Keratinocyte (primary cell): ENCODE results near the gene RBM15. TPM values are rescaled to one million over a fixed set of nuclear protein-coding genes. Genes with fewer than 3 reads are reported as not detected.

Experiments used
- DNase-seq: peaks from one replicate; pipeline ENCODE4 v3.0.0-alpha.2; 2011; ENCODE audit warnings: low read depth, missing footprints, low spot score
- FAIRE-seq: peaks from 2 replicates; lab custom pipeline; 2011; peaks lifted over from hg19 to GRCh38; lab: Jason Lieb, UNC
- H2AFZ ChIP-seq: 2 replicates; pipeline ENCODE4 v1.6.0; 2012; ENCODE audit warnings: low read length, control low read depth, inconsistent platforms; ENCODE audit not compliant: control insufficient read depth
- H3K27ac ChIP-seq: 2 replicates; pipeline ENCODE4 v1.5.1; 2011; ENCODE audit warnings: low read length; ENCODE audit not compliant: control insufficient read depth, insufficient read depth
- H3K27me3 ChIP-seq: 3 replicates; pipeline ENCODE4 v1.6.0; 2011; ENCODE audit warnings: low read length; ENCODE audit not compliant: control insufficient read depth, insufficient read depth; ENCODE audit errors: extremely low read depth
- H3K36me3 ChIP-seq, 2 experiments: 2 replicates in 1 of 2; 3 replicates in 1 of 2; pipeline ENCODE4 v1.5.1; 2011; ENCODE audit warnings: low read length in 2 of 2, mild to moderate bottlenecking in 1 of 2; ENCODE audit not compliant: control insufficient read depth in 2 of 2, insufficient read depth in 2 of 2; ENCODE audit errors: extremely low read depth in 1 of 2
- H3K4me1 ChIP-seq: 3 replicates; pipeline ENCODE4 v1.5.1; 2011; ENCODE audit warnings: low read length; ENCODE audit not compliant: control insufficient read depth, insufficient read depth; ENCODE audit errors: extremely low read depth
- H3K4me2 ChIP-seq: 3 replicates; pipeline ENCODE4 v1.6.0; 2011; ENCODE audit warnings: low read depth, low read length; ENCODE audit not compliant: control insufficient read depth, insufficient read depth; ENCODE audit errors: extremely low read depth
- H3K4me3 ChIP-seq, 3 experiments: fragments of 200-600 bp in 1 of 3; sonication (generic) in 1 of 3; 2 replicates in 2 of 3; 3 replicates in 1 of 3; pipeline ENCODE4 v1.5.1; 2011 to 2016; ENCODE audit warnings: low read length in 3 of 3, mild to moderate bottlenecking in 3 of 3, control low read depth in 2 of 3, inconsistent platforms in 1 of 3, low read depth in 1 of 3, mixed read lengths in 1 of 3, mixed run types in 1 of 3, moderate library complexity in 1 of 3; ENCODE audit not compliant: control insufficient read depth in 2 of 3, insufficient read depth in 2 of 3; ENCODE audit errors: extremely low read depth in 1 of 3
- H3K79me2 ChIP-seq: 2 replicates; pipeline ENCODE4 v1.6.0; 2012; ENCODE audit warnings: low read length; ENCODE audit not compliant: control insufficient read depth, insufficient read depth
- H3K9ac ChIP-seq: 3 replicates; pipeline ENCODE4 v1.6.0; 2011; ENCODE audit warnings: low read length; ENCODE audit not compliant: control insufficient read depth, insufficient read depth; ENCODE audit errors: extremely low read depth
- H3K9me1 ChIP-seq: 3 replicates; pipeline ENCODE4 v1.6.0; 2011; ENCODE audit warnings: low read length; ENCODE audit not compliant: control insufficient read depth, insufficient read depth; ENCODE audit errors: extremely low read depth
- H3K9me3 ChIP-seq: 2 replicates; pipeline ENCODE4 v1.5.1; 2012; ENCODE audit warnings: low read depth, low read length; ENCODE audit not compliant: control insufficient read depth
- H4K20me1 ChIP-seq: 3 replicates; pipeline ENCODE4 v1.6.0; 2011; ENCODE audit warnings: low read length; ENCODE audit not compliant: control insufficient read depth, insufficient read depth; ENCODE audit errors: extremely low read depth
- CTCF ChIP-seq, 3 experiments: IDR thresholded peaks in 1 of 3; conservative IDR thresholded peaks in 1 of 3; optimal IDR thresholded peaks in 1 of 3; 2 replicates in 2 of 3; 3 replicates in 1 of 3; pipeline versions ENCODE3 to v1.5.1; 2011; ENCODE audit warnings: low read length in 3 of 3, mild to moderate bottlenecking in 3 of 3, moderate library complexity in 2 of 3, control low read depth in 1 of 3, inconsistent platforms in 1 of 3; ENCODE audit not compliant: insufficient read depth in 2 of 3; ENCODE audit errors: extremely low read depth in 1 of 3
- EZH2 ChIP-seq: IDR thresholded peaks from one replicate; pipeline ENCODE4 v1.6.1; 2012; ENCODE audit warnings: inconsistent platforms, mild to moderate bottlenecking, low read length, moderate library complexity
- dilution Hi-C: fragments of 300-500 bp; cut with MboI; formaldehyde crosslinking; loops from one replicate; pipeline ENCODE4 v1.7.0; 2020; ENCODE audit warnings: low sequenced_read_pairs; ENCODE audit not compliant: extremely low pct_ligation_motif_present
- polyA plus RNA-seq, 5 experiments: library from polyadenylated mRNA; depleted of rRNA in 3 of 5; stranded (reverse) in 3 of 5; stranded (forward) in 1 of 5; unstranded in 1 of 5; fragments of >200 nt; gene quantifications; 1 replicate in 1 of 5; 2 replicates in 3 of 5; 3 replicates in 1 of 5; pipeline versions ENCODE4 v1.2.1 to v1.2.3, GENCODE V29; 2011 to 2012; ENCODE audit warnings: missing spikeins in 2 of 5, low read depth in 1 of 5, low replicate concordance in 1 of 5

RBM15 gene
- polyA plus RNA-seq, 1 donor (not counting 4 experiments of a cell fraction or from before 2014, with no cell fraction given): 10.0 TPM

- Histone ChIP-seq H3K79me2 (peaks cover 22% of the 10 kb centered on the region), H4K20me1 (peaks cover 2% of the 10 kb centered on the region), H2AFZ (no peak overlapping the region), H3K4me2 (no peak overlapping the region), H3K4me1 (peaks cover 15% of the 10 kb centered on the region), H3K9me3 (no peaks in the 10 kb centered on the region), H3K9ac (no peak overlapping the region), H3K4me3 (no peak overlapping the region), H3K36me3 (peaks cover 5 to 11% of the 10 kb centered on the region in 2 experiments), H3K27me3 (no peaks in the 10 kb centered on the region), H3K27ac (no peak overlapping the region), H3K9me1 (peaks cover 4% of the 10 kb centered on the region)
- TF ChIP-seq CTCF (optimal IDR thresholded peaks at IDR 0.05 in 1 of 3, IDR thresholded peaks at IDR 0.05 in 1 of 3, conservative IDR thresholded peaks at IDR 0.05 in 1 of 3; ENCODE audit: extremely low read depth in 1 of 3, insufficient read depth in 2 of 3, low read length in 3 of 3) (no peak), EZH2 (no peak)
- dilution Hi-C loops: no loop called here
- FAIRE-seq (no peak), DNase-seq (no peak)
Observed at GRCh38 chr1:110336300-110337039, 2.7 kb upstream of the RBM15 start.

- H3K27me3 ChIP-seq: no peaks in the 10 kb centered on the region
- peaks cover 9 to 17% of the 10 kb centered on the region in 2 experiments for H3K36me3 ChIP-seq
- TF ChIP-seq CTCF (optimal IDR thresholded peaks at IDR 0.05 in 1 of 3, IDR thresholded peaks at IDR 0.05 in 1 of 3, conservative IDR thresholded peaks at IDR 0.05 in 1 of 3; ENCODE audit: extremely low read depth in 1 of 3, insufficient read depth in 2 of 3, low read length in 3 of 3): no peak
- TF ChIP-seq EZH2: no peak
- H3K27ac ChIP-seq: peak overlapping the region; percentile 94
- peaks cover 24% of the 10 kb centered on the region for H3K4me1 ChIP-seq
- peak overlapping the region; percentile 95 for H2AFZ ChIP-seq
- peaks cover 4% of the 10 kb centered on the region for H3K9me1 ChIP-seq
- H3K4me3 ChIP-seq: peak overlapping the region; percentile 86 to 98 (median 93)
- dilution Hi-C loops: no loop called here
- FAIRE-seq: no peak
- peaks cover 35% of the 10 kb centered on the region for H3K79me2 ChIP-seq
- H3K9me3 ChIP-seq: no peaks in the 10 kb centered on the region
- peak overlapping the region; percentile 94 for H3K9ac ChIP-seq
- H3K4me2 ChIP-seq: peak overlapping the region; percentile 99
- H4K20me1 ChIP-seq: peaks cover 4% of the 10 kb centered on the region
- no peak for DNase-seq
Observed at GRCh38 chr1:110337704-110338308, 1.4 kb upstream of the RBM15 start.
